Mesothelial cell of epicardium (in vitro differentiated cells): Measurements from ENCODE around the gene OAS1. TPM values are rescaled to one million over a fixed set of nuclear protein-coding genes. Genes with fewer than 3 reads are reported as not detected.
"Not testable (repeated sequence)": the region's sequence is repeated elsewhere in the genome, so short reads cannot be mapped to it uniquely, and the experiment has no call there.

Source experiments
- DNase-seq, 2 experiments: peaks; one replicate each; pipeline ENCODE4 v3.0.0; 2021; ENCODE audit warnings: low spot score in 2 of 2; ENCODE audit not compliant: unreplicated experiment in 2 of 2
- H3K27ac Mint-ChIP-seq: 2 replicates; pipeline ENCODE4 v1.8.0; 2021; ENCODE audit warnings: mixed read lengths
- H3K27me3 Mint-ChIP-seq: 2 replicates; pipeline ENCODE4 v1.8.0; 2021; ENCODE audit warnings: low read depth, mixed read lengths
- H3K36me3 Mint-ChIP-seq: 2 replicates; pipeline ENCODE4 v1.8.0; 2021; ENCODE audit warnings: mixed read lengths
- H3K4me1 Mint-ChIP-seq: 2 replicates; pipeline ENCODE4 v1.8.0; 2021; ENCODE audit warnings: mixed read lengths
- H3K4me3 Mint-ChIP-seq: 2 replicates; pipeline ENCODE4 v1.8.0; 2021; ENCODE audit warnings: mild to moderate bottlenecking, moderate library complexity, mixed read lengths
- H3K9me3 Mint-ChIP-seq: 2 replicates; pipeline ENCODE4 v1.8.0; 2021; ENCODE audit warnings: mixed read lengths
- total RNA-seq: library from RNA; stranded (reverse); gene quantifications from 3 replicates; pipeline ENCODE4 v1.2.1, GENCODE V29; 2021
- TF ChIP-seq, protein P1 (sequence below): fragments of 200-600 bp; sonication (generic); IDR thresholded peaks from one replicate; pipeline ENCODE4 v1.5.0; 2021; ENCODE audit warnings: antibody characterized with exemption; ENCODE audit not compliant: unreplicated experiment

The OAS1 gene
- total RNA-seq, 1 donor from 2014 or later = 8.9 TPM

GRCh38 chr12:112948806-112949205, 42.0 kb downstream of the OAS1 start:
- peaks cover 14% of the 10 kb centered on the region for H3K9me3 Mint-ChIP-seq
- no peaks in the 10 kb centered on the region for H3K27me3 Mint-ChIP-seq
- no peaks in the 10 kb centered on the region for H3K4me1 Mint-ChIP-seq
- H3K36me3 Mint-ChIP-seq = peaks cover 11% of the 10 kb centered on the region
- H3K4me3 Mint-ChIP-seq = no peak overlapping the region
- DNase-seq = no peak
- TF ChIP-seq, protein P1, sequence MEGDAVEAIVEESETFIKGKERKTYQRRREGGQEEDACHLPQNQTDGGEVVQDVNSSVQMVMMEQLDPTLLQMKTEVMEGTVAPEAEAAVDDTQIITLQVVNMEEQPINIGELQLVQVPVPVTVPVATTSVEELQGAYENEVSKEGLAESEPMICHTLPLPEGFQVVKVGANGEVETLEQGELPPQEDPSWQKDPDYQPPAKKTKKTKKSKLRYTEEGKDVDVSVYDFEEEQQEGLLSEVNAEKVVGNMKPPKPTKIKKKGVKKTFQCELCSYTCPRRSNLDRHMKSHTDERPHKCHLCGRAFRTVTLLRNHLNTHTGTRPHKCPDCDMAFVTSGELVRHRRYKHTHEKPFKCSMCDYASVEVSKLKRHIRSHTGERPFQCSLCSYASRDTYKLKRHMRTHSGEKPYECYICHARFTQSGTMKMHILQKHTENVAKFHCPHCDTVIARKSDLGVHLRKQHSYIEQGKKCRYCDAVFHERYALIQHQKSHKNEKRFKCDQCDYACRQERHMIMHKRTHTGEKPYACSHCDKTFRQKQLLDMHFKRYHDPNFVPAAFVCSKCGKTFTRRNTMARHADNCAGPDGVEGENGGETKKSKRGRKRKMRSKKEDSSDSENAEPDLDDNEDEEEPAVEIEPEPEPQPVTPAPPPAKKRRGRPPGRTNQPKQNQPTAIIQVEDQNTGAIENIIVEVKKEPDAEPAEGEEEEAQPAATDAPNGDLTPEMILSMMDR = no peak
- no peak overlapping the region for H3K27ac Mint-ChIP-seq

GRCh38 chr12:112950701-112951100, 43.9 kb downstream of the OAS1 start:
- no peak for DNase-seq
- Mint-ChIP-seq H3K9me3 (peaks cover 16% of the 10 kb centered on the region), H3K4me1 (no peaks in the 10 kb centered on the region), H3K27ac (no peak overlapping the region), H3K27me3 (peaks cover 8% of the 10 kb centered on the region), H3K36me3 (peaks cover 5% of the 10 kb centered on the region), H3K4me3 (no peak overlapping the region)
- TF ChIP-seq, protein P1 = no peak

DNA sequence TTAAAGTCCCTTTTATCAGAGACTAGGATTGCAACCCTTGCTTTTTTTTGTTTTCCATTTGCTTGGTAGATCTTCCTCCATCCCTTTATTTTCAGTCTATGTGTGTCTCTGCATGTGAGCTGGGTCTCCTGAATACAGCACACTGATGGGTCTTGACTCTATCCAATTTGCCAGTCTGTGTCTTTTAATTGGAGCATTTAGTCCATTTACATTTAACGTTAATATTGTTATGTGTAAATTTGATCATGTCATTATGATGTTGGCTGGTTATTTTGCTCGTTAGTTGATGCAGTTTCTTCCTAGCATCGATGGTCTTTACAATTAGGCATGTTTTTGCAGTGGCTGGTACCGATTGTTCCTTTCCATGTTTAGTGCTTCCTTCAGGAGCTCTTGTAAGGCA, 50.4 kb downstream of the OAS1 start:
- DNase-seq, H3K4me1 Mint-ChIP-seq, H3K27ac Mint-ChIP-seq, H3K4me3 Mint-ChIP-seq: not testable (repeated sequence)
- Mint-ChIP-seq H3K27me3 (peaks cover 21% of the 10 kb centered on the region), H3K36me3 (peaks cover 23% of the 10 kb centered on the region), H3K9me3 (peaks cover 41% of the 10 kb centered on the region)

DNA sequence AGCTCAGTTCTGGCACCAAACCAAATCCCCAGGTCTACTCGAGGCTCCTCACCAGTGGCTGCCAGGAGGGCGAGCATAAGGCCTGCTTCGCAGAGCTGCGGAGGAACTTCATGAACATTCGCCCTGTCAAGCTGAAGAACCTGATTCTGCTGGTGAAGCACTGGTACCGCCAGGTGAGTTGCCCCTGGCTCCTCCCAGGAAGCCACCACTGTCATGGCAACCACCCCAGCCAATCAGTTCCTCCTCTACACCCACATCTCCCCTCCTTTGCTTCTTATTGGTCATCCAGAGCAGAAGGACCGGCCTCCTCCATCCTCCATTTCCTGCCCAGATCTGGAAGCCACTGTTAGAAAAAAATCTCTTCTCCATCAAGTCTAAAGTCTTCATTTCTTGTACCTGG, 54.3 kb downstream of the OAS1 start:
- Mint-ChIP-seq H3K27me3 (peaks cover 16% of the 10 kb centered on the region), H3K4me3 (no peak overlapping the region), H3K4me1 (no peaks in the 10 kb centered on the region), H3K9me3 (peaks cover 28% of the 10 kb centered on the region), H3K27ac (no peak overlapping the region), H3K36me3 (peaks cover 18% of the 10 kb centered on the region)
- TF ChIP-seq, protein P1 = no peak
- no peak for DNase-seq

DNA sequence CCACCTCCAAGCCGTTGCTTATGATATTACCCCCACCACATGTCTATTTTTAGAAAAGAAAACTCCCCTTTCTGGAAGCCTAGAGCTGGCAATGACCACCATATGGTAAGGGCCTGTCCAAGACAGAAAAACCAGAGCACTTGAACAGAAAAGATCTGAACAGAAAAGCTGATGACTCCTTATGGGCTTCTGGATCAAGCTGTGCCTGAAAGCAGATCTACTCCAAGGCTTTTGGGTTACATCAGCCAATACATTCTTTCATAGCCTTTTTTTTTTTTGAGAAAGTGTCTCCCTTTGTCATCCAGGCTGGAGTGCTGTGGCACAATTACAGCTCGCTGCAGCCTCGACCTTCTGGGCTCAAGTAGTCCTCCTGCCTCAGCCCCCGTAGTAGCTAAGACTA, 54.8 kb downstream of the OAS1 start:
- peaks cover 24% of the 10 kb centered on the region for H3K9me3 Mint-ChIP-seq
- no peak for DNase-seq
- no peaks in the 10 kb centered on the region for H3K4me1 Mint-ChIP-seq
- H3K36me3 Mint-ChIP-seq = peaks cover 18% of the 10 kb centered on the region
- peaks cover 17% of the 10 kb centered on the region for H3K27me3 Mint-ChIP-seq
- H3K4me3 Mint-ChIP-seq = no peak overlapping the region
- H3K27ac Mint-ChIP-seq = no peak overlapping the region
- TF ChIP-seq, protein P1 = no peak

DNA sequence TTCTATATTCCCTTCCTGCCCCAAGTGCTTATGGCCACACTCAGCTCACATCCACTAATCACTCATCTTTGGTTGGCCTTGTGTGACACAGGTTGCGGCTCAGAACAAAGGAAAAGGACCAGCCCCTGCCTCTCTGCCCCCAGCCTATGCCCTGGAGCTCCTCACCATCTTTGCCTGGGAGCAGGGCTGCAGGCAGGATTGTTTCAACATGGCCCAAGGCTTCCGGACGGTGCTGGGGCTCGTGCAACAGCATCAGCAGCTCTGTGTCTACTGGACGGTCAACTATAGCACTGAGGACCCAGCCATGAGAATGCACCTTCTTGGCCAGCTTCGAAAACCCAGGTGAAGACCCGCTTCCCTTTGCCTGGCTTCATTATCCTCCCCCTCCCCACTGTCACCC, 55.8 kb downstream of the OAS1 start:
- peaks cover 18% of the 10 kb centered on the region for H3K36me3 Mint-ChIP-seq
- TF ChIP-seq, protein P1 = no peak
- H3K27ac Mint-ChIP-seq = no peak overlapping the region
- no peak for DNase-seq
- peaks cover 19% of the 10 kb centered on the region for H3K9me3 Mint-ChIP-seq
- no peak overlapping the region for H3K4me3 Mint-ChIP-seq
- H3K27me3 Mint-ChIP-seq = peaks cover 14% of the 10 kb centered on the region
- no peaks in the 10 kb centered on the region for H3K4me1 Mint-ChIP-seq
